GM18517 (cell line): Measurements from ENCODE around the gene HOXD4.

Source experiments
- ATAC-seq: cut with Tn5 transposase; IDR thresholded peaks from one replicate; pipeline ENCODE4 v1.9.1; 2021; ENCODE audit warnings: mild to moderate bottlenecking, moderate library complexity; ENCODE audit not compliant: unreplicated experiment

Gene HOXD4

GRCh38 chr2:176156807-176157498 is 5.6 kb downstream of the HOXD4 start, which contains the start of gene HOXD3:
Gene HOXD3, plus strand, starts transcription at chr2:176157307. Its CDS starts 11,808 bp downstream, at chr2:176169115.
- no peak for ATAC-seq

- no peak for ATAC-seq
These were observed 6.3 kb downstream of the HOXD4 start for GRCh38 chr2:176157499-176158185.

DNA sequence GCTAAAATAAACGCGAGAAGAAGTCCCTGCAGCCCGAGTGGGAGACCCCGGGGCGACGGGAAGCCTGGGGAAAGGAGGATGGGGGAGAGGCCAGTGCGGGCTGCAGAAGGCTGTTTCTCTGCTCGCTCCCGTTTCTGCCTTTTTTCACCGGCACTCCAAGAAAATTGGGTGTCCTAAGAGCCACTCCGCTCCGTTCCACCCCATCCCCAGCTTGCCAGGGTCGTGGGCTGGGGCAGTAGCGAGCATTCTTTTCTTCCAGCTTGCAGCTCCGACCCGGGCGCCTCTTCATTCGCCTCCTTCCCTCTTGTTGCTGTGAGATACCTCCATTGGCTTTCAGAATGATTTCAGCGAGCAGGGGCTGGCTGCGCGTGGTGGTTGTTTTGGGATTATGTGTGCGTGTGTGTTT is 6.8 kb downstream of the HOXD4 start:
- ATAC-seq: no peak

- ATAC-seq: no peak
These were observed 7.7 kb downstream of the HOXD4 start for GRCh38 chr2:176158855-176159662.

GRCh38 chr2:176159663-176160250 is 8.4 kb downstream of the HOXD4 start:
- no peak for ATAC-seq

- no peak for ATAC-seq
These were observed 9.1 kb downstream of the HOXD4 start for GRCh38 chr2:176160251-176160985.

DNA sequence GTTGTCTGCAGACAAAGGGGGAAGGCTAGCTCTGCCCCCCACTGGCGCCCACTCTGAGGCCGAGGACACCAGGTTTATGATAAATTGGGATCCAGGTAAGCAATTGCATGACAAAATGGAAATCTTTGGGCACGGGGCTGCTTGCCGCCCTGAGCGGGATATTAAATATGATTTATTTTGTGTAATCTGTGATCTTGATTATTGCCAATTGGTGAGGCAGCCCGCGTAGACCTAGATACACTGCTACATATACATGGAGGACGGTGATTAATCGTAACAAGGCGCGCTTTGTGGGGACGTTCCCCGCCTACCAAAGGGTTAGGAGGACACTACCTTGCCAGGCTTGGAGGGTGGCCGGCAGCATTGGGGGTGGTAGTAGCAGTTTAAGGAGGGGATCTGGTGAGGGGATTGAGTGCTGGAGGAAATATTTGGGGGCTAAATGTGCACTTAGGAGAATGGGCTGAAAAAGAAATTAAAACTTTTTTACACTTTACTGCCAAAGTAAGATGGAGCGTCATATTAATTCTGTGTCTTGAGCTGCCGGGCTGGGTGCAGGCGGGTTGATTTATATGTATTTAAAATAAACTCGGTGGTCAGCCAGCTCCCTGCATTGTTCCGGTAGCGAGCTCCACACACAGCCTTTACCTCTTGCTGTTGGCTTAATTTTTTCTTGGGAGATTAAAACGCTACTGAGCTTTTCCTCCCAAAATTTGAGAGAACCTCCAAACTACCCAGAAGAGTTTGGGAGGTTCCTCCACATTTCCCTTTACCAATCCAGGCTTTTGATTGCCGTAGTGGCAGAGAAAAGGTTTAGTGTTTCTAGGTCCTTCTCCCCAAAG is 9.9 kb downstream of the HOXD4 start:
- no peak for ATAC-seq

GRCh38 chr2:176161825-176162626 is 10.7 kb downstream of the HOXD4 start:
- ATAC-seq: no peak

GRCh38 chr2:176162911-176163671 is 11.7 kb downstream of the HOXD4 start:
- no peak for ATAC-seq

DNA sequence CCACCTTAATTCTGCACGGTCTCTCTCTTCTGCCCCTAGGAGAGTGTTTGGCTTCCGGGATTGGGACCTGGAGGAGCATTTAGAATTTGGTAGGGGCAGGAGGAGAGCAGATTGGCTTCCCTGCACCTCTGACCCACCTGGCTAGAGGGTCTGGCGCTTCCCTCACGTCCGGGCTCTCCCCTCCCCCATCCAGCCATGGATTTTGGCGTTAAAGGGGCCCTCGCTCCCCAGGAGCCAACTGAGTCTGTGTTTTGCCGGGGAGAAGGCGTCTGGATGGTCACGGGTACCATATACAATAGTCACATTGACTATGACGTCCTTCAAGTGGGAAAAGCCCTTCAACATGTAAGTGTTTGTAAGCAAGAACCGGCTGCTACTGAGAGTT is 12.3 kb downstream of the HOXD4 start:
- no peak for ATAC-seq

DNA sequence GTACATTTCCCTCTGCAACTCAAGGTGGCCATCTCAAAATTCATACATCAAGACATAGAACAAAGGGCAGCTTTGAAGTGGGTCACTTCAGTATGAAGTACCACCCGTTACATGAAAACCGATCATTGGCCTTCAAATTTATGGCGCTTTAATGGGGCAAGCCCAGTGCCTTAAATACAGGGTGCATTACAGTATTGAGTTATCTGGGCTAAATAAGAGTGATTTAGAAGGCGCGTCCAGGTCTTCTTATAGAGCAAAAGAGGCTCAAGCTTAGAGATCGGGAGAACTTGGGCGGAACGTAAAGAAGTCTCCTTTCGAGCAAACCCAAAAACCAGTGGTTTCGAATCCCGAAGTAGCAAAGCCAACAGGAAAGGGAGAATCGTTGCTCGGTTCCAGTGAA is 12.9 kb downstream of the HOXD4 start:
- no peak for ATAC-seq

- ATAC-seq: no peak
These were observed 13.4 kb downstream of the HOXD4 start for GRCh38 chr2:176164611-176165369.

- ATAC-seq: no peak
These were observed 14.2 kb downstream of the HOXD4 start for GRCh38 chr2:176165370-176166050.

GRCh38 chr2:176166272-176166671 is 14.9 kb downstream of the HOXD4 start:
- ATAC-seq: no peak

DNA sequence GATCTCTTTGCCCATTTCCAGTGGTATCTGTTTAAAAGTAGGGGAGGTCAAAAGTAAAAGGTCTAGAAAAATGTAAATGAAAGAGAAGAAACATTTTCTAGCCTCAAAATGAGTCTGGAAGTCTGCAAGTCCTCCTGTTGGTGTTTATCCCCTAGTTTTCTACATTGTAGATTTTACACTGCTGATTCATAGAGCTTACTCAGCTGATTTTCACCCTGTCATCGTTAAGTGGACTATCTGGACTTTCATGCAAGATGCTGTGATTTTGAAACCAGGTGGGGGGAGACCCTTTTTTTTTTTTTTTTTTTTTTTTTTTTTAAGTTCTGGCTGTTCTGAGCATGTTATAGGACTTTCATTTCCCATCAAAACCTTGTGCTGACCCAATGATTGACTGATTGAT is 16.0 kb downstream of the HOXD4 start:
- ATAC-seq: no peak

GRCh38 chr2:176169181-176169580 is 17.8 kb downstream of the HOXD4 start:
- no peak for ATAC-seq

GRCh38 chr2:176169711-176170110 is 18.4 kb downstream of the HOXD4 start:
- ATAC-seq: no peak
